Esophagus muscularis mucosa (tissue), 3 donors: ENCODE results near the gene NMNAT3.

Source experiments
- EP300 ChIP-seq: sonication (generic); formaldehyde crosslinking; IDR thresholded peaks from one replicate; pipeline ENCODE4 v1.6.1; 2017; ENCODE audit warnings: antibody characterized with exemption
- TF ChIP-seq, protein P1 (sequence below), 3 experiments: fragments of 200-600 bp in 2 of 3; fragments of 450-650 bp in 1 of 3; sonication (generic) in 2 of 3; IDR thresholded peaks; one replicate each; pipeline ENCODE4 v1.5.1; 2017 to 2019; ENCODE audit warnings: antibody characterized with exemption in 3 of 3, mild to moderate bottlenecking in 2 of 3, moderate library complexity in 1 of 3

DNA sequence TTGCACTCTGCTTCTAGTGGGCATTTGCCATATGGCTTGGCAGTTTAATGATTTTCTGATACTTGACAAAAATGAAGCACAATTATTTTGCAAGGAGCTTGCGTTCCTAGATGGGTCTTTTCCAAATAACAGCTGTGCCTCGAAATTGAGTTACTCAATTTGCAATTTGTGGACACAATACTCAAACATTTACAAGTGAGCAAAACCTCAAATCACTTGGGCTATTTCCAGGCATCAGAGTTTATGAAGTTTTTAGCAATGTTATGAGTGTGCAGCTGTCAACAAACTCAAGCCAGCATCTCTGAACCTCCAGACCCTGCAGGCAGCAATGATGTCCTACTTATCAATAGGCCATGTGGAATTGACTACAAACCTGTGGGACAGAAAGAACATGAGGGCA is 41.3 kb downstream of the NMNAT3 start:
- TF ChIP-seq, protein P1, sequence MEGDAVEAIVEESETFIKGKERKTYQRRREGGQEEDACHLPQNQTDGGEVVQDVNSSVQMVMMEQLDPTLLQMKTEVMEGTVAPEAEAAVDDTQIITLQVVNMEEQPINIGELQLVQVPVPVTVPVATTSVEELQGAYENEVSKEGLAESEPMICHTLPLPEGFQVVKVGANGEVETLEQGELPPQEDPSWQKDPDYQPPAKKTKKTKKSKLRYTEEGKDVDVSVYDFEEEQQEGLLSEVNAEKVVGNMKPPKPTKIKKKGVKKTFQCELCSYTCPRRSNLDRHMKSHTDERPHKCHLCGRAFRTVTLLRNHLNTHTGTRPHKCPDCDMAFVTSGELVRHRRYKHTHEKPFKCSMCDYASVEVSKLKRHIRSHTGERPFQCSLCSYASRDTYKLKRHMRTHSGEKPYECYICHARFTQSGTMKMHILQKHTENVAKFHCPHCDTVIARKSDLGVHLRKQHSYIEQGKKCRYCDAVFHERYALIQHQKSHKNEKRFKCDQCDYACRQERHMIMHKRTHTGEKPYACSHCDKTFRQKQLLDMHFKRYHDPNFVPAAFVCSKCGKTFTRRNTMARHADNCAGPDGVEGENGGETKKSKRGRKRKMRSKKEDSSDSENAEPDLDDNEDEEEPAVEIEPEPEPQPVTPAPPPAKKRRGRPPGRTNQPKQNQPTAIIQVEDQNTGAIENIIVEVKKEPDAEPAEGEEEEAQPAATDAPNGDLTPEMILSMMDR (IDR thresholded peaks at IDR 0.05) = no peak
- no peak for TF ChIP-seq EP300
